Lung (tissue), 12 donors: Measurements from ENCODE around the gene SLC35E1. TPM values are rescaled to one million over a fixed set of nuclear protein-coding genes. Genes with fewer than 3 reads are reported as not detected.

ENCODE experiments used
- ATAC-seq: fragments of 200-7000 bp; cut with Tn5 transposase; one replicate; pipeline ENCODE4 v1.9.1; 2020; ENCODE audit warnings: moderate number of reproducible peaks; ENCODE audit not compliant: insufficient read depth, low FRiP score
- DNase-seq, 3 donors: peaks; one replicate each; pipeline ENCODE4 v3.0.0-alpha.2; 2013 to 2017
- H3K27ac ChIP-seq, 2 donors: one replicate each; pipeline ENCODE4 v1.5.1; 2013; ENCODE audit warnings: mild to moderate bottlenecking in 2 of 2, moderate library complexity in 2 of 2, control low read depth in 1 of 2, inconsistent platforms in 1 of 2, low read depth in 1 of 2, low read length in 1 of 2
- H3K27me3 ChIP-seq, 3 donors: one replicate each; pipeline ENCODE4 v1.5.1; 2013; ENCODE audit warnings: low read length in 2 of 3; ENCODE audit not compliant: control insufficient read depth in 3 of 3, insufficient read depth in 3 of 3
- H3K36me3 ChIP-seq, 4 donors: one replicate each; pipeline ENCODE4 v1.5.1; 2013; ENCODE audit warnings: low read length in 4 of 4, mild to moderate bottlenecking in 1 of 4, moderate library complexity in 1 of 4; ENCODE audit not compliant: control insufficient read depth in 4 of 4, insufficient read depth in 4 of 4
- H3K4me1 ChIP-seq, 5 donors: one replicate each; pipeline ENCODE4 v1.5.1; 2013; ENCODE audit warnings: low read length in 5 of 5, mild to moderate bottlenecking in 2 of 5, moderate library complexity in 1 of 5; ENCODE audit not compliant: control insufficient read depth in 5 of 5, insufficient read depth in 5 of 5
- H3K4me3 ChIP-seq: one replicate; pipeline ENCODE4 v1.5.1; 2013; ENCODE audit warnings: mild to moderate bottlenecking, control low read depth, moderate library complexity
- H3K9ac ChIP-seq, 2 donors: one replicate each; pipeline ENCODE4 v1.5.1; 2013; ENCODE audit warnings: low read length in 2 of 2, control low read depth in 1 of 2; ENCODE audit not compliant: insufficient read depth in 1 of 2
- H3K9me3 ChIP-seq, 4 donors: one replicate each; pipeline ENCODE4 v1.5.1; 2013; ENCODE audit warnings: low read length in 3 of 4, mild to moderate bottlenecking in 1 of 4, moderate library complexity in 1 of 4; ENCODE audit not compliant: control insufficient read depth in 4 of 4, insufficient read depth in 3 of 4
- CTCF ChIP-seq: IDR thresholded peaks from 2 replicates; pipeline ENCODE4 v1.5.1; 2012; ENCODE audit warnings: mild to moderate bottlenecking; ENCODE audit errors: control extremely low read depth, extremely low read depth
- WGBS, 2 donors: extraction: QIAGEN DNeasy Blood & Tissue Kit; methylation state at CpG; one replicate each; pipeline ENCODE4 v1.1.7; 2013; 5-methylcytosine and 5-hydroxymethylcytosine counted together
- polyA plus RNA-seq, 2 donors: library from polyadenylated mRNA; stranded (reverse); fragments of 200-250 nt; gene quantifications; one replicate each; pipeline ENCODE4 v1.2.1, GENCODE V29; 2013
- total RNA-seq, 2 donors: library from RNA; depleted of rRNA in 1 of 2; stranded (reverse); fragments of >200 nt in 1 of 2; gene quantifications; one replicate each; pipeline ENCODE4 v1.2.1, GENCODE V29; 2014 to 2021
- donor health status: control.
- donor health status: control.
- donor health status: Bipolar disorder and iron deficiency.
- donor health status: healthy.
- donor health status: DM: yes; HTN: yes; CAD: no.

Gene SLC35E1
- total and polyA plus RNA-seq, 4 donors: 24.9 to 58.1 (median 33.3) TPM

- Histone ChIP-seq H3K4me3 (no peak overlapping the region), H3K4me1 (peaks cover 0 to 33% (median 0%) of the 10 kb centered on the region in 5 donors)
- no peak for ATAC-seq
These were observed 47.8 kb upstream of the SLC35E1 start for GRCh38 chr19:16620018-16620417.

DNA sequence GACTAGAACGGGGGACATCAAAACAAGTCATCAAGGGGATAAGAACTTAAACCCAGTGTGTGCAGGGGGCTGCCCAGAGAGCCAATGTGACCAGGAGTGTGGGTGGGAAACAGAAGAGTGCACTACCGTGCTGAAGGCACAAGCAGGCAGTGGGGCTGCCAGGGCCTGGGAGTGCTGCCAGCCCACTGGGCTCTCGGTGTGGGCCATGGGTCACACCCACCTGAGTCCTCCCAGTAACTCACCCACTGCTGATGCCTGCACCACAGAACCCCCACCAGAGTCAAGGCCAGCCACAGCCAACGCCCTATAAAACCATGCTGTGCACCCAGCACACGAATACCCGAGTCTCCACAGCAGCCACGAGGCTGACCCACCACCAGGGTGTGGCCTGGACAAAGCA is 47.2 kb upstream of the SLC35E1 start:
- no peak overlapping the region for H3K9ac ChIP-seq
- peaks cover 0 to 5% (median 0%) of the 10 kb centered on the region in 4 donors for H3K36me3 ChIP-seq
- no peak for TF ChIP-seq CTCF
- DNase-seq: no peak
- no peak overlapping the region for H3K4me3 ChIP-seq
- H3K9me3 ChIP-seq: no peaks in the 10 kb centered on the region
- no peaks in the 10 kb centered on the region for H3K27me3 ChIP-seq
- peaks cover 0 to 36% (median 0%) of the 10 kb centered on the region in 5 donors for H3K4me1 ChIP-seq
- no peak for ATAC-seq
- H3K27ac ChIP-seq: peak overlapping the region in 1 of 2 donors; percentile 12
- 57 to 65% methylated on average over 7 of the region's 7 CpGs for WGBS, 2 donors

More at GRCh38 chr19:16620018-16620417, 47.8 kb upstream of the SLC35E1 start:
- 83 to 95% methylated on average over 5 of the region's 5 CpGs for WGBS, 2 donors
- H3K27me3 ChIP-seq: no peaks in the 10 kb centered on the region
- H3K36me3 ChIP-seq: peaks cover 0 to 5% (median 0%) of the 10 kb centered on the region in 4 donors
- no peak for DNase-seq
- H3K27ac ChIP-seq: peak overlapping the region in 1 of 2 donors; percentile 12
- H3K9me3 ChIP-seq: no peaks in the 10 kb centered on the region
- no peak overlapping the region for H3K9ac ChIP-seq
- no peak for TF ChIP-seq CTCF

- DNase-seq (no peak), ATAC-seq (no peak)
- Histone ChIP-seq H3K4me1 (peaks cover 0 to 39% (median 0%) of the 10 kb centered on the region in 5 donors), H3K27ac (no peak overlapping the region), H3K9me3 (no peaks in the 10 kb centered on the region), H3K9ac (no peak overlapping the region), H3K36me3 (no peaks in the 10 kb centered on the region), H3K4me3 (no peak overlapping the region), H3K27me3 (no peaks in the 10 kb centered on the region)
- WGBS, 2 donors: 94 to 96% methylated on average over 7 of the region's 7 CpGs
- TF ChIP-seq CTCF: no peak
These were observed 46.0 kb upstream of the SLC35E1 start for GRCh38 chr19:16618248-16618647.

GRCh38 chr19:16615808-16616207 is 43.6 kb upstream of the SLC35E1 start:
- no peak for TF ChIP-seq CTCF
- WGBS, 2 donors: 53 to 64% methylated on average over 1 of the region's 1 CpG
- DNase-seq (no peak), ATAC-seq (no peak)
- Histone ChIP-seq H3K9ac (no peak overlapping the region), H3K9me3 (no peaks in the 10 kb centered on the region), H3K36me3 (no peaks in the 10 kb centered on the region), H3K27ac (no peak overlapping the region), H3K27me3 (no peaks in the 10 kb centered on the region), H3K4me3 (no peak overlapping the region), H3K4me1 (peaks cover 0 to 36% (median 0%) of the 10 kb centered on the region in 5 donors)
